IPS-NIHi7 (cell line): Measurements from ENCODE around the gene FAM13A.

Experiments used
- DNase-seq: peaks from one replicate; pipeline ENCODE4 v3.0.0; 2012; ENCODE audit warnings: mixed read lengths; ENCODE audit errors: extremely low spot score

The FAM13A gene

GRCh38 chr4:88812420-88812819, 244.6 kb downstream of the FAM13A start:
- no peak for DNase-seq

DNA sequence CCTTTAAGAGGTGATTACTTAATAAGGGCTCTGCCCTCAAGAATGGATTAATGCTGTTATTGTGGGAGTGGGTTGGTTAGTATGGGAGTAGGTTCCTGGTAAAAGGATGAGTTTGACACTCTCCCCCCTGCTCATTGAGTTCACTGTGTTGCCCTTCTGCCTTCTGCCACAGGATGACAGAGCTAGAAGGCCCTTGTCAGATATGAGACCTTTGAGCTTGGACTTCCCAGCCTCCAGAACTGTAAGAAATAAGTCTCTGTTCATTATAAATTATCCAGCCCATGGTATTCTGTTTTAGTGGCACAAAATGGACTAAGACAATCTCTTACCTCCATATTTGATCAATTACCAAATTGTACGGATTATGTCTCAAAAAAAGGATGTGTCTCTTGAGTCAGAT, 245.1 kb downstream of the FAM13A start:
- no peak for DNase-seq

DNA sequence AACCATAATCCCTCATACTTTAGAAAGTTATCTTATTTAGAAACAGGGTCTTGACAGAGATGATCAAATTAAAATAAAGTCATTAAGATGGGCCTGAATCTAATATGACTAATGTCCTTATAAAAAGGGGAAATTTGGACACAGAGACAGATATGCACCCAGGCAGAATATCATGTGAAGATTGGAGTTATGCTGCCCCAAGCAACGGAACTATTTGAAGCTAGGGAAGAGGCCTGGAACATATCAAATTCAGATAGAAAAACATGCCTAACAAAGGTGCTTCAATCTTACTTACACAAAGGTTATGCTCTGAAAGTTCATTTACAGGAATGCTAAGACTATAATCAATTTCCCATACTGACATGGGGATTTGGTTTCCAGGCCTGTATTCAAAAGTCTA, 246.7 kb downstream of the FAM13A start:
- DNase-seq: no peak

- no peak for DNase-seq
Measured at GRCh38 chr4:88809576-88810219, 247.3 kb downstream of the FAM13A start.

DNA sequence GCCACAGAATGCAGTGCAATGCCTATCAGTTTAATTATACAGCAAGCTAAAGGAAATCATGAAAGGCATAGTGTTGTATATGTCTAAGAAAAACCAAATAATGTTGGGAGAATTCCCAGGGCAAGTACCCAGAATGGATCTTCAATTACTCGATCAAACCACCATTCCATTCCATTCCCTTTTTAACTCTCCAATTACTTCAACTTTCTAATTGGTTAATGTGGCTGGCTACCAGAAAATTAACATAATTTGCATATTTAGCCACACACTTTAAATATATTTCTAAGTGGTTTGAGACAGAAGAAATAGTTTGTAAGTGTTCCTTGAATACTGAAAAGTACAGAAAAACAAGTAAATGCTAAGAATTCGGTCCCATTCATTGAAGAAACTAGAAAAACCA, 247.9 kb downstream of the FAM13A start:
- no peak for DNase-seq

- DNase-seq: no peak
Measured at GRCh38 chr4:88807499-88807898, 249.5 kb downstream of the FAM13A start.

- DNase-seq: no peak
Measured at GRCh38 chr4:88804234-88804633, 252.8 kb downstream of the FAM13A start.

DNA sequence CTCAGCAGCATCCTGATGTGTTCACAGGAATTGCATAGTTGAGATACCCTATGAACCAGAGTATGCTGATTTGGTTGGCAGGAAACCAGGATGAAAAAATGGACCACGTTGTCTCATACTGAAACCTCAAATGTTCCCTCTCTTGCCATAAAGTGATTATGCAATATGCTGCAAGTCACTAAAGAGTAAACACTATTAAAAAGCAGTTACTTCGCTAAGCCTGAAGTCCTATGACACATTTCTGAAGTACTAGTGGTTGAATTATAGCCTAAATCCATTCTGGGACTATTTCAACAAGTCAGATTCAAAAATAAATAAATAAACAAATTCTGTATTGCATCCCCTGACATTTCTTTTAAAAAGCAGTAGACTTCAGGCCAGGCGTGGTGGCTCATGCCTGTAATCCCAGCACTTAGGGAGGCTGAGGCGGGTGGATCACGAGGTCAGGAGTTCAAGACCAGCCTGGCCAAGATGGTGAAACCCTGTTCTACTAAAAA, 253.3 kb downstream of the FAM13A start:
- DNase-seq: no peak

- DNase-seq: no peak
Measured at GRCh38 chr4:88802585-88803286, 254.2 kb downstream of the FAM13A start.

DNA sequence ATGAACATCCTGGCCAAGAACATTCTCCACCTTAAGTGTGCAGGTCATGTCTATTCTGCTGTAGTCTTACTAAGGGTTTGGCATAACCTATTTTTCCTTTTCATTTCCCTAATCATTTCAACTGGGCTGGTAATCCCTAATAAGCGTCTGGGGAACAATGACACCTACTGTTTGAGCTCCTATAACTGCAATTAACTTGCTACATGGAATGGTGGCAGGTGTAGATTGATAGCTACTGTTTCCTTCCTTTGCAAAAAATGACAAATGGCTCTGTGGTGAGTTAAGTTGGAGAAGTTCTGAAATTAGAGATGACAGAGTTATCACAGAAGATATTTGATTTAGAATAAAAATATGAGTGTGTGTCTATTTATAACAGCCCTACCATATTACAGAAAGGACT, 254.8 kb downstream of the FAM13A start:
- no peak for DNase-seq

- DNase-seq: no peak
Measured at GRCh38 chr4:88799900-88800299, 257.1 kb downstream of the FAM13A start.

- DNase-seq: no peak
Measured at GRCh38 chr4:88797725-88798124, 259.3 kb downstream of the FAM13A start.

DNA sequence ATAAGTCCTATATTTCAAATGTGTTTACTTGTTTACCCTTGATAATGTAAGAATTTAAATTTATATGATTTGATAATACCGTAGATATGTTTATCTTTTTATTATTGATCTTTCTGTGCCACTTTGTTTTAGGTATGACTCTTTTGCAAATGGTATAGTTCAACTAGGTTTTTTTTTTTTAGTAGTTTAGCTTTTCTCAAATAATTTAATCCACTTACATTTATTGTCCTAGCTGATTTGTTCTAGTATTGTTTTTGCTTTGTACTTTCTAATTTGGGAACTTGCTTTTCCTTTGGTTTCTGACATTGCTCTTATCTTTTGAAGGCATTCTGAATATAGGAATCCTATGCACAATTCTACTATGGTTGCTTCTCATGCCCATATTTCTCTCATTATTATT, 260.4 kb downstream of the FAM13A start:
- no peak for DNase-seq

DNA sequence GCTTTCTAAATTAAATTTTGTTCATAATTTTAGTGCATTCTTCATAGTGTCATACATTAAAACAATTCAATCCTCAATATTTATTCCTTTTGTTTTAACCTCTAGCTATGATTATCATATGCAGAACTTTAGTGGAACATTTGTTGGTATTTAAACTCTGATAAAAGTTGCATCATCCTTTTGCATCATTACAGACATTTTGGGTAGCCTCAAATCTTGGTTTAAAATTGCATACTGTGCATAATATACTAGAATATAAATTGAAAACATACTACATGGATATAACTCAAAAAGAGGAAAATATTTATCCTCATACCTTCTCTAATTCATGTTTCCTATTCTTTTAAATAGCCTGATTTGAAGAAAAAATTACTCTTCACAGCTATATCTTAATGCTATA, 262.0 kb downstream of the FAM13A start:
- no peak for DNase-seq

GRCh38 chr4:88794087-88794690, 262.8 kb downstream of the FAM13A start:
- DNase-seq: no peak

DNA sequence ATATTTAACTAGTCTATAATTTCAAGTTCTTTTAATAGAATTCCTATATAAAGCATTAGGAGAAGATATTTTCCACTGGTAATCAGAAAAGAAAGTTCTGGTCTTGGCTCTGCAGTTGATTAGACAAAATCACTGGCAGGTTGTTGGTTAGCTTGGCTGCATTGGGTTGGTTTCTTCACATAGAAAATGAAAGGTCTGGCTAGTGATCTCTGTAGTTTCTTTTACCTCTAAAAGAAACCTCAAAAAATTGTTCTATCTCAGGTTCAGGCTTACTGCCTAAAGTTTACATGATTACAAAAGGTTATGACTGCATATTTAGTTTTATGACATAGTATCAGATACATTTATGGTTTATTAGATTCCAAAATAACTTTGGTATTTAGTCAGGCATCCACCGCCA, 263.5 kb downstream of the FAM13A start:
- DNase-seq: no peak

DNA sequence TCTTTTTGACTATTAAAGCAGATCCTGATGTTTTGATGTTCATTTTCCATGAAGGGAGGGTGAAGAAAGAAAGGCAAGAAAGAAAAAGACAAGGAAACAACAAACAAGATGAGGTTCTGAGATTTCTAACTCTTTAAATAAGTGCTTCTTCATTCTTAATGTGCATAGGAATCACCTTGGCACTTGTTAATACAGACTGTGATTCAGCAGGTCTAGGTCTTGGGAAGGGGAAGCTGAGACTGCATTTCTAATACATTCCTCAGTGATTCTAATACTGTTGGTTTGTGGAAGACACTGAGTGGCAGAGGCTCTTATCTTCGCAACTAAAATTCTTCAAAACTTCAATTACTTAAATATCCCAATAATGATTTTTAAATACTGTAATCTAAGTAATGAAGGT, 264.2 kb downstream of the FAM13A start:
- DNase-seq: no peak

DNA sequence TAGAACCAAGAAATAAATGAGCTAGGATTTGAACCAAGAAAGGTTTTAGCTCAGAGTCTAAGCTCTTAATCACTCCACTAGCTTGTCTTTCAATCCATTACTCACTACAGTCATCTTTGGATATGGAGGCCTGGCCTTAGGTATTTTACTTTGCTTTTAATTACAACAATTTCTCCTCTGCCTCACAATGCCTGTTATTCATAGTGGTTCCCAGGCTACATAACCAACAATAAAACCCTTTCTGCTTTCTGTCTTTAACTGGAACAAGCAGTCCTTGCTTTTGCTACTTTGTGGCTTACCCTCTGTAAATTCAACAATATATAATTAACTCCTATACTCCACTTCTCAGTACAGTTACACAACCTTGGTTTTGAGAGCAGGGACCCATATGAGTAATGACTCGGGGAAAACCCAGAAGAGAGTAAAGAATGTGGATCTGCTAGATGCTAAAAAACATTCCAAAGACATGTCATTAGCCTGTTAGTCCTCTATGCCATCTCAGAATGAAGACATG, 264.7 kb downstream of the FAM13A start:
- no peak for DNase-seq

DNA sequence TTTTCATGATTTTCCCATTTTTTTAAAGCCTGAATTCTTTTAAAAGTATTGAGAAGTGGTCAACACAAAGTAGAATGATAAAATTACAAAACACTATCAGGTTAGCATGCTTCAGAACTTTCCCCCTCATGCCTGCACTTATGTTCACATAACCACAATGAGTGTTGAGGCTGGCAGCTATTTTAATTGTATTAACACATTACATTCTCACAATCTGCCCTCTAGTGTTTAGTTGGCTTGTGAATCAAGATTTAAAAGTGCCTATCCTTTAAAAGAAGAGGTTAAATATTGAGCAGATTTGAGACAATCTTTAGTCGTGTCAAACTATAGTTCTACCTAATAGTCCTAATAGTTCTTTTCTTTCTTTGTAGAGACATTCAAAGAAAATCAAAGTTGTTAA, 265.7 kb downstream of the FAM13A start:
- no peak for DNase-seq

- DNase-seq: no peak
Measured at GRCh38 chr4:88788895-88789294, 268.1 kb downstream of the FAM13A start.

DNA sequence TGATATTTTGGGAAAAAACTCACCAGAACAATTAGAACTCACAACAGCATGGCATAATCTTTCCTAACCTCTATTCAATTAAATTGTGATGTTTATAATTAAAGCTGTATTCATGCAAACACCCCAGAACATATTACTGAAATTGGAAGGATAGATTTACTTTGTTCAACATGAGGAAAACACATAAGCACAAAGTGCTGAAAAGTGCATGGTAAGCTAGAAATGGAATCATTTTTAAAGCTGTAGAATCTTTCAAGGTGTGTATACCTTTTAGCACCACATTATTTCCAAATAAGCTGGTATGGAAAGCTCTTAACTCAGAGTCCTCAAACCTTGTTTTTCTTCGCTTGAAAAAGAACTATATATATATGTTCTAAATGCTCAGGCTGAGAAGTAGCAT, 268.6 kb downstream of the FAM13A start:
- no peak for DNase-seq

DNA sequence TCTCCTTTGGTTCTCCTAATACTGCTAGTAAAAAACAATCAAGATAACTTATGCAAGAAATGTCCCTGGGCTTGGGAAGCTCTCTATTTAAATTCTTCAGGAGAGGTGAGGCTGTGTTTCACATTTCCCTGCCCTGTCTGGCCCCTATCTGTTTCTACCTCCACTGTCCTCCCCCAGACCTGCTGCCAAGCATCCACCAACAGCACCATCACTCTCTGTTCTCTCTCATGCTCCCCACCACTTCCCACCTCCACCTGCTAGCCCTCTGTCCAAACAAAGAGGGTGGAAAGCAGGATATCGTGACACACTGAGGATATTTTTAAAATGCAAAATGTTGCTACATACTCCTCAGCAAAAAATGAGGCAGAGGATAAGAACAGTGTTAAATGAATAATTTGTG, 271.0 kb downstream of the FAM13A start:
- DNase-seq: no peak

- DNase-seq: no peak
Measured at GRCh38 chr4:88780389-88780788, 276.6 kb downstream of the FAM13A start.
